Fibroblast of lung (primary cell): Measurements from ENCODE around the gene IL18R1.

Source experiments
- CTCF ChIP-seq, 2 donors: IDR thresholded peaks in 1 of 2; conservative IDR thresholded peaks in 1 of 2; 1 replicate in 1 of 2; 2 replicates in 1 of 2; pipeline ENCODE4 v1.5.1; 2011 to 2012; ENCODE audit warnings: low read length in 2 of 2, control low read depth in 1 of 2, inconsistent platforms in 1 of 2, low read depth in 1 of 2, mild to moderate bottlenecking in 1 of 2
- EZH2 ChIP-seq: IDR thresholded peaks from 2 replicates; pipeline ENCODE4 v1.5.1; 2012; ENCODE audit warnings: low read length, control low read depth, mild to moderate bottlenecking; ENCODE audit errors: missing control alignments

GRCh38 chr2:102313471-102313870, 42.1 kb upstream of the IL18R1 start:
- no peak for TF ChIP-seq CTCF (conservative IDR thresholded peaks at IDR 0.05 in 1 of 2, IDR thresholded peaks at IDR 0.05 in 1 of 2; ENCODE audit: low read depth in 1 of 2, low read length in 2 of 2)
- TF ChIP-seq EZH2, result no peak
